GM21825 (cell line): Measurements from ENCODE around the gene KRT79.
"Not testable (repeated sequence)": the region's sequence is repeated elsewhere in the genome, so short reads cannot be mapped to it uniquely, and the experiment has no call there.

ENCODE experiments used
- ATAC-seq: cut with Tn5 transposase; IDR thresholded peaks from one replicate; pipeline ENCODE4 v1.9.1; 2021; ENCODE audit warnings: mild to moderate bottlenecking, moderate library complexity; ENCODE audit not compliant: unreplicated experiment

KRT79 gene

GRCh38 chr12:52833922-52834726, at the start of gene KRT79:
KRT79 (minus strand) TSS chr12:52834311; CDS start chr12:52834260, 51 bp downstream.
- no peak for ATAC-seq

GRCh38 chr12:52880499-52880898, 46.4 kb upstream of the KRT79 start:
- ATAC-seq, result not testable (repeated sequence)

GRCh38 chr12:52879394-52880351, 45.6 kb upstream of the KRT79 start:
- ATAC-seq, result no peak

GRCh38 chr12:52878507-52879393, 44.6 kb upstream of the KRT79 start:
- ATAC-seq, result no peak

GRCh38 chr12:52877242-52877641, 43.1 kb upstream of the KRT79 start:
- no peak for ATAC-seq

- no peak for ATAC-seq
Measured at GRCh38 chr12:52876372-52876771, 42.3 kb upstream of the KRT79 start.

GRCh38 chr12:52874573-52875435, 40.7 kb upstream of the KRT79 start:
- ATAC-seq, result no peak

GRCh38 chr12:52873832-52874572, 39.9 kb upstream of the KRT79 start:
- no peak for ATAC-seq

GRCh38 chr12:52873513-52873831, 39.4 kb upstream of the KRT79 start:
- ATAC-seq, result no peak

GRCh38 chr12:52872644-52873389, 38.7 kb upstream of the KRT79 start:
- ATAC-seq, result no peak

- no peak for ATAC-seq
Measured at GRCh38 chr12:52871291-52872039, 37.4 kb upstream of the KRT79 start.

GRCh38 chr12:52870361-52871290, 36.5 kb upstream of the KRT79 start:
- peak; percentile 50 for ATAC-seq

GRCh38 chr12:52867642-52868041, 33.5 kb upstream of the KRT79 start:
- no peak for ATAC-seq

GRCh38 chr12:52867152-52867551, 33.0 kb upstream of the KRT79 start:
- ATAC-seq, result no peak

GRCh38 chr12:52865090-52865944, 31.2 kb upstream of the KRT79 start:
- no peak for ATAC-seq

GRCh38 chr12:52862023-52862422, 27.9 kb upstream of the KRT79 start:
- no peak for ATAC-seq
